Measurements from ENCODE around the gene PCDHGA7. TPM values are rescaled to one million over a fixed set of nuclear protein-coding genes. Genes with fewer than 3 reads are reported as not detected.
"Not testable (repeated sequence)": the region's sequence is repeated elsewhere in the genome, so short reads cannot be mapped to it uniquely, and the experiment has no call there.

The PCDHGA7 gene
- total RNA-seq, 1 experiment from 2014 or later, result 0.27 TPM

DNA sequence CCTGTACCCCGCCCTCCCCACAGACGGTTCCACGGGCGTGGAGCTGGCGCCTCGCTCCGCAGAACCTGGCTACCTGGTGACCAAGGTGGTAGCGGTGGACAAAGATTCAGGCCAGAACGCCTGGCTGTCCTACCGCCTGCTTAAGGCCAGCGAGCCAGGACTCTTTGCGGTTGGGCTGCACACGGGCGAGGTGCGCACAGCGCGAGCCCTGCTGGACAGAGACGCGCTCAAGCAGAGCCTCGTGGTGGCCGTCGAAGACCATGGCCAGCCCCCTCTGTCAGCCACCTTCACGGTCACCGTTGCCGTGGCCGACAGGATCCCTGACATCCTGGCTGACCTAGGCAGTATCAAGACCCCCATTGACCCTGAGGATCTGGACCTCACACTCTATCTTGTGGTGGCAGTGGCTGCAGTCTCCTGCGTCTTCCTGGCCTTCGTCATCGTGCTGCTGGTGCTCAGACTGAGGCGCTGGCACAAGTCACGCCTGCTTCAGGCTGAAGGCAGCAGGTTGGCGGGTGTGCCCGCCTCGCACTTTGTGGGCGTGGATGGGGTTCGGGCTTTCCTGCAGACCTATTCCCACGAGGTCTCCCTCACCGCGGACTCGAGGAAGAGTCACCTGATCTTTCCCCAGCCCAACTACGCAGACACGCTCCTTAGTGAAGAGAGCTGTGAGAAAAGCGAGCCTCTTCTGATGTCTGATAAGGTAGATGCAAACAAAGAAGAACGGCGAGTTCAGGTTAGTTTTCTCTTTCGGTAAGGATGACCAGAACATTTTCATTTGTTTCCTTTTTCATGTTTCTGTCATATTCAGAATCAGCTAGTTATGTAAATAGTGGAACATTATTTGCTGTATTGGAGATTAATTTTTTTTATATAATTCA lies 16.3 kb upstream of the PCDHGA7 start:
- DNase-seq (ENCODE audit: low spot score), result no peak

DNA sequence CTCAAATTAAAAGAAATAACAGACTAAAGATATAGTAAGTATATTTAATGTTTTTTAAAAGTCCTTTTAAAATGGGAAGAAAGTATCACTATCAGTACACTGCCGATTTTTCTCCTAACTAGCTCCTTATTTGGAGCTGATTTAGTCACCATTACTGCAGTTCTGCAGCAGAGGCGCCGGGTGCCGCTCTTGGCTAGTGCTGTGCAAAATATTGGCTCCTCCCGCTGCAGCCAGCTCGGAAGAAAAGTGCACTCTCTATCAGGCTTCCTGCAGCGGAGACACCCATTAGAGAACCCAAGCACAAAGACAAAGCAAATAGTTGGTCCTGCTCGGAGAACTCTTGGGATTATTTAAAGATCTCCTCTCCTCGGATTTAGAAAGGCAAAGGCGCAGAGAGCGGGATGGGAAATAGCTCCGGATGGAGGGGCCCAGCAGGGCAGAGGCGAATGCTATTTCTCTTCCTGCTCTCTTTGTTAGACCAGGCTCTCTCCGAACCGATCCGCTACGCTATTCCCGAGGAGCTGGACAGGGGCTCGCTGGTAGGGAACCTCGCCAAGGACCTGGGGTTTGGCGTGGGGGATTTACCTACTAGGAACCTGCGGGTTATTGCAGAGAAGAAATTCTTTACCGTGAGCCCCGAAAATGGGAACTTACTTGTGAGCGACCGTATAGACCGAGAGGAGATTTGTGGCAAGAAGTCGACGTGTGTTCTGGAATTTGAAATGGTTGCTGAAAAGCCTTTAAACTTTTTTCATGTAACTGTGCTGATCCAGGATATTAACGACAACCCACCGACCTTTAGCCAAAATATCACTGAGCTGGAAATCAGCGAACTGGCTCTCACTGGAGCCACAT lies 12.3 kb upstream of the PCDHGA7 start, which contains the start of gene PCDHGB3:
Gene PCDHGB3, plus strand, starts transcription at position 249 of the 855 bp plus-strand sequence. Its CDS starts 153 bp downstream, at position 402.
- DNase-seq (ENCODE audit: low spot score), result no peak

DNA sequence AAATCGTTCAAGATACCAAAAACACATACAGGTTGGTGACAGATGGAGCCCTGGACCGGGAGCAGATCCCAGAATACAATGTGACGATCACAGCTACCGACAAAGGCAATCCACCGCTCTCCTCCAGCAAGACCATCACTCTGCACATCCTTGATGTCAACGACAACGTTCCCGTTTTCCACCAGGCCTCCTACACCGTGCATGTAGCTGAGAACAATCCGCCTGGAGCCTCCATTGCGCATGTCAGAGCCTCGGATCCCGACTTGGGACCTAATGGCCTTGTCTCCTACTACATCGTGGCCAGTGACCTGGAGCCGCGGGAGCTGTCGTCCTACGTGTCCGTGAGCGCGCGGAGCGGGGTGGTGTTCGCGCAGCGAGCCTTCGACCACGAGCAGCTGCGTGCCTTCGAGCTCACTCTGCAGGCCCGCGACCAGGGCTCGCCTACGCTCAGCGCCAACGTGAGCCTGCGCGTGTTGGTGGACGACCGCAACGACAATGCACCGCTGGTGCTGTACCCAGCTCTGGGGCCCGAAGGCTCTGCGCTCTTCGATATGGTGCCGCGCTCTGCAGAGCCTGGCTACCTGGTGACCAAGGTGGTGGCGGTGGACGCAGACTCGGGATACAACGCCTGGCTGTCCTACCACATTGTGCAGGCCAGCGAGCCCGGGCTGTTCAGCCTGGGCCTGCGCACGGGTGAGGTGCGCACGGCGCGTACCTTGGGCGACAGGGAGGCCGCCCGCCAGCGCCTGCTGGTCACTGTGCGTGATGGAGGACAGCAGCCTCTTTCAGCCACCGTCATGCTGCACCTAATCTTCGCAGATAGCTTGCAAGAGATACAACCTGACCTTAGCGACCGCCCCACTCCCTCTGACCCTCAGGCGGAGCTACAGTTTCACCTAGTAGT lies 10.7 kb upstream of the PCDHGA7 start:
- DNase-seq (ENCODE audit: low spot score), result no peak

DNA sequence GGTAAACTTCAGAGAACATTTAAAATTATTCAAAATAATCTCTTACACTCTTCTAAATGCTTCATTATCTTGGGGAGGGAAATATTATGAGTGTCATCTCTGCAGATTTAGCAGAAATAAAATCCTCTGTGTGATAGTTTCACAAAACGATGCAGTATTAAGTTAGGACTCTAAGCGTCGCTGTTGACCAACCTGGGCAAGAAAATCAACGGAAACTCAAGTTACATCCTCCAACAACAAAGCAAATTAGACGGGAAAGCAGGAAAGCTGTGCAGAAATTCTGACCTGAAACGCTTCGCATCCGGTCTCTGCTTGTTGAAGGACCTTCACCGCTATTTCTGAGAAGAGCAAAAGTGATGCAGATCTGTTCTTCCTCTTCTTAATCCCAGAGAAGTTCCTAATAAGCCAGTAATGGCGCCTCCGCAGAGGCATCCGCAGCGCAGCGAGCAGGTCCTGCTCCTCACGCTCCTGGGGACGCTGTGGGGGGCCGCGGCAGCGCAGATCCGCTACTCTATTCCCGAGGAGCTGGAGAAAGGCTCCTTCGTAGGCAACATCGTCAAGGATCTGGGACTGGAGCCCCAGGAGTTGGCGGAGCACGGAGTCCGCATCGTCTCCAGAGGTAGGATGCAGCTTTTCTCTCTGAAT lies 8.7 kb upstream of the PCDHGA7 start, which contains the start of gene PCDHGA6:
Gene PCDHGA6, plus strand, starts transcription at position 219 of the 645 bp plus-strand sequence. Its CDS starts 193 bp downstream, at position 412.
- DNase-seq (ENCODE audit: low spot score), result no peak

DNA sequence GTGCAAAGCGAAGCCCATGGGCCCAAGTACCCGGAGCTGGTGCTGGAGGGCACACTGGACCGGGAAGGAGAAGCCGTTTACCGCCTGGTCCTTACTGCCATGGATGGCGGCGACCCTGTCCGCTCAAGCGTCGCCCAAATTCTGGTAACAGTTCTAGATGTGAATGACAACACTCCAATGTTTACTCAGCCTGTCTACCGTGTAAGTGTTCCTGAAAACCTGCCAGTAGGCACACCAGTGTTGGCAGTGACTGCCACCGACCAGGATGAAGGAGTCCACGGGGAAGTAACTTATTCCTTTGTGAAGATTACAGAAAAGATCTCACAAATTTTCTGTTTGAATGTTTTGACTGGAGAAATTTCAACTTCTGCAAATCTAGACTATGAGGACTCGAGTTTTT lies 7.9 kb upstream of the PCDHGA7 start:
- DNase-seq (ENCODE audit: low spot score), result no peak

DNA sequence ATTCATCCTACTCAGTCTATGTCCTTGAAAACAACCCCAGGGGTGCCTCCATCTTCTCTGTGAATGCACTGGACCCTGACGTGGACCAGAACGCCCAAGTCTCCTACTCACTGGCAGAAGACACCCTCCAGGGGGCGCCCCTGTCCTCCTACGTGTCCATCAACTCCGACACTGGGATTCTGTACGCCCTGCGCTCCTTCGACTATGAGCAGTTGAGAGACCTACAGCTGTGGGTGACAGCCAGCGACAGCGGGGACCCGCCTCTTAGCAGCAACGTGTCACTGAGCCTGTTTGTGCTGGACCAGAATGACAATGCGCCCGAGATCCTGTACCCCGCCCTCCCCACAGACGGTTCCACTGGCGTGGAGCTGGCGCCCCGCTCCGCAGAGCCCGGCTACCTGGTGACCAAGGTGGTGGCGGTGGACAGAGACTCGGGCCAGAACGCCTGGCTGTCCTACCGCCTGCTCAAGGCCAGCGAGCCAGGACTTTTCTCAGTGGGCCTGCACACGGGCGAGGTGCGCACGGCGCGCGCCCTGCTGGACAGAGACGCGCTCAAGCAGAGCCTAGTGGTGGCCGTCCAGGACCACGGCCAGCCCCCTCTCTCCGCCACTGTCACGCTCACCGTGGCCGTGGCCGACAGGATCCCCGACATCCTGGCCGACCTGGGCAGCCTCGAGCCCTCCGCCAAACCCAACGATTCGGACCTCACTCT lies 6.9 kb upstream of the PCDHGA7 start:
- not testable (repeated sequence) for DNase-seq (ENCODE audit: low spot score)

DNA sequence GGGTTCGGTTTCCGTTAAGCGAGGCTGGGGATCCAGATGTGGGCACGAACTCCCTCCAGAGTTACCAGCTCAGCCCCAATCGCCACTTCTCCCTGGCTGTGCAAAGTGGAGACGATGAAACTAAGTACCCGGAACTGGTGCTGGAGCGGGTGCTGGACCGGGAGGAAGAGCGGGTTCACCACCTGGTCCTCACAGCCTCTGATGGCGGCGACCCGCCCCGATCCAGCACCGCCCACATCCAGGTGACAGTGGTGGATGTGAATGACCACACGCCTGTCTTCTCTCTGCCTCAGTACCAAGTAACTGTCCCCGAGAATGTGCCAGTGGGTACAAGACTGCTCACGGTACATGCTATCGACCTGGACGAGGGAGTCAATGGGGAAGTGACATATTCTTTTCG lies 803 bp downstream of the PCDHGA7 start:
- DNase-seq (ENCODE audit: low spot score), result no peak

DNA sequence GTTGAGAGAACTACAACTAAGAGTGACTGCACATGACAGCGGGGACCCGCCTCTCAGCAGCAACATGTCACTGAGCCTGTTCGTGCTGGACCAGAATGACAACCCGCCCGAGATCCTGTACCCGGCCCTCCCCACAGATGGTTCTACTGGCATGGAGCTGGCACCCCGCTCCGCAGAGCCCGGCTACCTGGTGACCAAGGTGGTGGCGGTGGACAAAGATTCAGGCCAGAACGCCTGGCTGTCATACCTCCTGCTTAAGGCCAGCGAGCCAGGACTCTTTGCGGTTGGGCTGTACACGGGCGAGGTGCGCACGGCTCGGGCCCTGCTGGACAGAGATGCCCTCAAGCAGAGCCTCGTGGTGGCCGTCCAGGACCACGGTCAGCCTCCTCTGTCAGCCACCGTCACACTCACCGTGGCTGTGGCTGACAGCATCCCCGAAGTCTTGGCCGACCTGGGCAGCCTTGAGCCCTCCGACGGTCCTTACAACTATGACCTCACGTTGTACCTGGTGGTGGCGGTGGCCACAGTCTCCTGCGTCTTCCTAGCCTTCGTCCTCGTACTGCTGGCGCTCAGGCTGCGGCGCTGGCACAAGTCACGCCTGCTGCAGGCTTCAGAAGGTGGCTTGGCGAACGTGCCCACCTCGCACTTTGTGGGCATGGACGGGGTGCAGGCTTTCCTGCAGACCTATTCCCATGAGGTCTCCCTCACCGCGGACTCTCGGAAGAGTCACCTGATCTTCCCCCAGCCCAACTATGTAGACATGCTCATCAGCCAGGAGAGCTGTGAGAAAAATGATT lies 2.1 kb downstream of the PCDHGA7 start:
- DNase-seq (ENCODE audit: low spot score), result no peak

DNA sequence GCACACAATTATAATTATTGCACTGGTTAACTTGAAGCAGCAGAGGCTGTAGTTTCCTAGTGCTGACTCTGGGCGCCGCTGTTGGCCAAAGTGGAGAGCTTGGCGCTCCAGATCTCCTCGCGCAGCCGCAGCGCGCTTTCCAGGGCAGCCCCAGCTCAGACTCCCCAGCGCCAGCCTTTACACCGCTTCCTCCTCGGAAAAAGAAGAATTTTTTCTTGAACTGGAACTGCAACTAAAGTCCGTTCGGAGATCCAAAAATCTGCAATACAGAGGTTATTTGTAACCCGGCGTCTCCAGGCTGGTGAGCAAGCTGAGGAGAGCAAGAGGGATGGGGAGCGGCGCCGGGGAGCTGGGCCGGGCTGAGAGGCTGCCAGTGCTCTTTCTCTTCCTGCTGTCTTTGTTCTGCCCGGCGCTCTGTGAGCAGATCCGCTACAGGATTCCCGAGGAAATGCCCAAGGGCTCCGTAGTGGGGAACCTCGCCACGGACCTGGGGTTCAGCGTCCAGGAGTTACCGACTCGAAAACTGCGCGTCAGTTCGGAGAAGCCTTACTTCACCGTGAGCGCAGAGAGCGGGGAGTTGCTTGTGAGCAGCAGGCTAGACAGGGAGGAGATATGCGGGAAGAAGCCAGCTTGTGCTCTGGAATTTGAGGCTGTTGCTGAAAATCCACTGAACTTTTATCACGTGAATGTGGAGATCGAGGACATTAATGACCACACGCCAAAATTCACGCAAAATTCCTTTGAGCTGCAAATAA lies 5.2 kb downstream of the PCDHGA7 start, which contains the start of gene PCDHGB4:
Gene PCDHGB4, plus strand, starts transcription at position 142 of the 755 bp plus-strand sequence. Its CDS starts 187 bp downstream, at position 329.
- DNase-seq (ENCODE audit: low spot score), result not testable (repeated sequence)

DNA sequence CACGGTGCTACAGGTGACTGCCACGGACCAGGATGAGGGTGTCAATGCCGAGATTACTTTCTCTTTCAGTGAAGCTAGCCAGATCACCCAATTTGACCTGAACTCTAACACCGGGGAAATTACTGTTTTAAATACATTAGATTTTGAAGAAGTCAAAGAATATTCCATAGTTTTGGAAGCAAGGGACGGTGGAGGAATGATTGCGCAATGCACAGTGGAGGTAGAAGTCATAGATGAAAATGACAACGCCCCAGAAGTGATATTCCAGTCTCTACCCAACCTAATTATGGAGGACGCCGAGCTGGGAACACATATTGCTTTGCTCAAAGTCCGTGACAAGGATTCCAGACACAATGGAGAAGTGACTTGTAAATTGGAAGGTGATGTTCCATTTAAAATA lies 6.1 kb downstream of the PCDHGA7 start:
- no peak for DNase-seq (ENCODE audit: low spot score)

DNA sequence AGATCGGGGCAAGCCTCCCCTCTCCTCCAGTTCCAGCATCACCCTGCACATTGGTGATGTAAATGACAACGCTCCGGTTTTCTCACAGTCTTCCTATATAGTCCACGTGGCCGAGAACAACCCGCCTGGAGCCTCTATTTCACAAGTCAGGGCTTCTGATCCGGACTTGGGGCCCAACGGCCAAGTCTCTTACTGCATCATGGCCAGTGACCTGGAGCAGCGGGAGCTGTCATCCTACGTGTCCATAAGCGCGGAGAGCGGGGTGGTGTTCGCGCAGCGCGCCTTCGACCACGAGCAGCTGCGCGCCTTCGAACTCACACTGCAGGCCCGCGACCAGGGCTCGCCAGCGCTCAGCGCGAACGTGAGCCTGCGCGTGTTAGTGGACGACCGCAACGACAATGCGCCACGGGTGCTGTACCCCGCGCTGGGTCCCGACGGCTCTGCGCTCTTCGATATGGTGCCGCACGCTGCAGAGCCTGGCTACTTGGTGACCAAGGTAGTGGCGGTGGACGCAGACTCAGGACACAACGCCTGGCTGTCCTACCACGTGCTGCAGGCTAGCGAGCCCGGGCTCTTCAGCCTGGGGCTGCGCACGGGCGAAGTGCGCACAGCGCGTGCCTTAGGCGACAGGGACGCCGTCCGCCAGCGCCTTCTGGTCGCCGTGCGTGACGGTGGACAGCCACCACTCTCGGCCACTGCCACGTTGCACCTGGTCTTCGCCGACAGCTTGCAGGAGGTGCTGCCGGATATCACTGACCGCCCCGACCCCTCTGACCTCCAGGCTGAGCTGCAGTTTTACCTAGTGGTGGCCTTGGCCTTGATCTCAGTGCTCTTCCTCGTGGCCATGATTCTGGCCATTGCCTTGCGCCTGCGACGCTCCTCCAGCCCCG lies 6.9 kb downstream of the PCDHGA7 start:
- DNase-seq (ENCODE audit: low spot score), result no peak

DNA sequence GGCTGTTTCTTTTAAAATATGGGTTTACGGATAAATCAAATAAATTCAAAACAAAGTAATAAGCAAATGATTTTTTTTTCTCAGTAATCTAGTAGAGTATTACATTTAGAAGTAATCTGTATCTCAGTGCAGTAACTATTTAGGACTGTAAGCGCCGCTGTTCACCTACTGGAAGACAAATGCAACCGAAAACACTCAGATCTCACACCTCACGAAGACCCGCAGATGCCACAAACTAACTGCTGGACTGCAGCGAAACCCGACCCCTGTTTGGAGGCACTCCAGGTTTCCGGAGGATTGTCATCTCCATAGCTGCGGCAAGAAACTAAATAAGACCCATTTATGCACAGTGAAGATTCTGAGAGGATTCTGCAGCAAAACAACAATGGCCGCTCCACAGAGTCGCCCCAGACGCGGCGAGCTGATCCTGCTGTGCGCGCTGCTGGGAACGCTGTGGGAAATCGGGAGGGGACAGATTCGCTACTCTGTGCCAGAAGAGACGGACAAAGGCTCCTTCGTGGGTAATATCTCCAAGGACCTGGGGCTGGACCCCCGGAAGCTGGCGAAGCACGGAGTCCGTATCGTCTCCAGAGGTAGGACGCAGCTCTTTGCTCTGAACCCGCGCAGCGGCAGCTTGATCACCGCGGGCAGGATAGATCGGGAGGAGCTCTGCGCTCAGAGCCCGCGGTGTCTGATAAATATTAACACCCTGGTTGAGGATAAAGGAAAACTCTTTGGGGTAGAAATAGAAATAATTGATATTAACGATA lies 10.1 kb downstream of the PCDHGA7 start, which contains the start of gene PCDHGA8:
Gene PCDHGA8, plus strand, starts transcription at position 205 of the 770 bp plus-strand sequence. Its CDS starts 181 bp downstream, at position 386.
- no peak for DNase-seq (ENCODE audit: low spot score)

DNA sequence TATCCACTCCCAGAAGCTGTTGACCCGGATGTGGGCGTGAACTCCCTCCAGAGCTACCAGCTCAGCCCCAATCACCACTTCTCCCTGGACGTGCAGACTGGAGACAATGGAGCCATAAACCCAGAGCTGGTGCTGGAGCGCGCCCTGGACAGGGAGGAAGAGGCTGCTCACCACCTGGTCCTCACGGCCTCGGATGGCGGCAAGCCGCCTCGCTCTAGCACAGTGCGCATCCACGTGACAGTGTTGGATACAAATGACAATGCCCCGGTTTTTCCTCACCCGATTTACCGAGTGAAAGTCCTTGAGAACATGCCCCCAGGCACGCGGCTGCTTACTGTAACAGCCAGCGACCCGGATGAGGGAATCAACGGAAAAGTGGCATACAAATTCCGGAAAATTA lies 10.7 kb downstream of the PCDHGA7 start:
- DNase-seq (ENCODE audit: low spot score), result no peak

DNA sequence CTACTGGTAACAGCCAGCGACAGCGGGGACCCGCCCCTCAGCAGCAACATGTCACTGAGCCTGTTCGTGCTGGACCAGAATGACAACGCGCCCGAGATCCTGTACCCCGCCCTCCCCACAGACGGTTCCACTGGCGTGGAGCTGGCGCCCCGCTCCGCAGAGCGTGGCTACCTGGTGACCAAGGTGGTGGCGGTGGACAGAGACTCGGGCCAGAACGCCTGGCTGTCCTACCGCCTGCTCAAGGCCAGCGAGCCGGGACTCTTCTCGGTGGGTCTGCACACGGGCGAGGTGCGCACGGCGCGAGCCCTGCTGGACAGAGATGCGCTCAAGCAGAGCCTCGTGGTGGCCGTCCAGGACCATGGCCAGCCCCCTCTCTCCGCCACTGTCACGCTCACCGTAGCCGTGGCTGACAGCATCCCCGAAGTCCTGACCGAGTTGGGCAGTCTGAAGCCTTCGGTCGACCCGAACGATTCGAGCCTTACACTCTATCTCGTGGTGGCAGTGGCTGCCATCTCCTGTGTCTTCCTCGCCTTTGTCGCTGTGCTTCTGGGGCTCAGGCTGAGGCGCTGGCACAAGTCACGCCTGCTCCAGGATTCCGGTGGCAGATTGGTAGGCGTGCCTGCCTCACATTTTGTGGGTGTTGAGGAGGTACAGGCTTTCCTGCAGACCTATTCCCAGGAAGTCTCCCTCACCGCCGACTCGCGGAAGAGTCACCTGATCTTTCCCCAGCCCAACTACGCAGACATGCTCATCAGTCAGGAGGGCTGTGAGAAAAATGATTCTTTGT lies 12.1 kb downstream of the PCDHGA7 start:
- not testable (repeated sequence) for DNase-seq (ENCODE audit: low spot score)

DNA sequence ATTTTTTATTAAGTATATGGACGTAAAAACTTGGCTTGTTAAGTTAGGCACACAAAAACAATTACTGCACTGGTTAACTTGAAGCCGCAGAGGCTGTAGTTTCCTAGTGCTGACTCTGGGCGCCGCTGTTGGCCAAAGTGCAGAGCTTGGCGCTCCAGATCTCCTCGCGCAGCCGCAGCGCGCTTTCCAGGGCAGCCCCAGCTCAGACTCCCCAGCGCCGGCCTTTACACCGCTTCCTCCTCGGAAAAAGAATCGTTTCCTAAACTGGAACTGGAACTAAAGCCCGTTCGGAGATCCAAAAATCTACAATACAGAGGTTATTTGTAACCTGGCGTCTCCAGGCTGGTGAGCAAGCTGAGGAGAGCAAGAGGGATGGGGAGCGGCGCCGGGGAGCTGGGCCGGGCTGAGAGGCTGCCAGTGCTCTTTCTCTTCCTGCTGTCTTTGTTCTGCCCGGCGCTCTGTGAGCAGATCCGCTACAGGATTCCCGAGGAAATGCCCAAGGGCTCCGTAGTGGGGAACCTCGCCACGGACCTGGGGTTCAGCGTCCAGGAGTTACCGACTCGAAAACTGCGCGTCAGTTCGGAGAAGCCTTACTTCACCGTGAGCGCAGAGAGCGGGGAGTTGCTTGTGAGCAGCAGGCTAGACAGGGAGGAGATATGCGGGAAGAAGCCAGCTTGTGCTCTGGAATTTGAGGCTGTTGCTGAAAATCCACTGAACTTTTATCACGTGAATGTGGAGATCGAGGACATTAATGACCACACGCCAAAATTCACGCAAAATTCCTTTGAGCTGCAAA lies 15.4 kb downstream of the PCDHGA7 start, which contains the start of gene PCDHGB5:
Gene PCDHGB5, plus strand, starts transcription at position 192 of the 796 bp plus-strand sequence. Its CDS starts 181 bp downstream, at position 373.
- DNase-seq (ENCODE audit: low spot score), result not testable (repeated sequence)

Data from H4 (cell line).